Measurements from ENCODE around the gene ITPR1.

ITPR1 gene

DNA sequence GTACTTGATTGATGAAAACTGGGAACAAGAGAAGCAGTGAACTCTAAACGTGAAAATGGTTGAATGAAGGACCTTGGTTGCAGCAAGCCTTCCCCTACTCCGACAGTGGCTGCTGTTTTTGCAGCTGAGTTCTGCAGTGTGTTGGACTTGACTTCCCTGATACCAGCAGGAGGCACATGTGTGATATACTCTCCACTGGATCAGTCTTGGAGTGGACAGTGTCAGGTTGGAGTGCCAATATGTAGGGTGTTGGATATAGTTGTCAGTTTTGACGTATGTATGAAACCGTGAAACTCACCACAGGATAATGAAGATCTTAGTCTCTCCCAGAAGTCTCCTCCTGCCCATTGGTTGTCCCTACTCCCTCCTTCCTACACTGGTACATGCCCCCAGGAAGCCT is 106.5 kb downstream of the ITPR1 start:
- FAIRE-seq, result no peak

DNA sequence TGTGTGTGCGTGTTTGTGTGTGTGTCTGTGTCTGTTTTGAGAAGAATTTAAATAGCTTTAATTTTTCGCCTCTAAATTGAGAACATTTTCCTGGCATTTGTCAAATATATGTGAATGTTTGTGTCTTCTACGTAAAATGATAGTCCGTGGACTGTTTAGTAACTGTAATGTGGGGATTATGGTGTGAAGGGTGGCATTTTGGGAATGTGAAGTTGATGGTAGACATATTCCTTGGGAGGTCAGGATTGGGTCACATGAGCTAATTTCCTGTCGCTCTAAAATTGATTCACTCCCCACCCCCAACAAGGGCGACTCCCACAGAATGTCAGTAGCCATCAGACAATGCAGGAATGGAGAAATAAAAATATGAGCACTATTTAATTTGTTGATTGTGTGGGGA is 107.3 kb downstream of the ITPR1 start:
- FAIRE-seq, result no peak

DNA sequence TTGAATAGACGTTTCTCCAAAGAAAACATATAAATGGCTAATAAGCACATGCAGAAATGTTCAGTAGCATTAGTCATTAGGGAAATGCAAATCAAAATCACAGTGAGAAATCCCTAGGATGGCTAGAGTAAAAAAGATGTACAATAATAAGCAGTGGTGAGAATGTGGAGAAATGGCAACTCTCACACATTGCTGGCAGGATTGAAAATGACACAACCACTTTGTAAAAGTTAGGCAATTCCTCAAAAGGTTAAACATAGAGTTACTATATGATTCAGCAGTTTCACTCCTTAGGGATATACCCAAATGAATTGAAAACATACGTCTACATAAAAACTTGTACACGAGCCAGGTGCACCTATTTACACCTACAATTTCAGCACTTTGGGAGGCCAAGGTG is 108.7 kb downstream of the ITPR1 start:
- FAIRE-seq, result no peak

DNA sequence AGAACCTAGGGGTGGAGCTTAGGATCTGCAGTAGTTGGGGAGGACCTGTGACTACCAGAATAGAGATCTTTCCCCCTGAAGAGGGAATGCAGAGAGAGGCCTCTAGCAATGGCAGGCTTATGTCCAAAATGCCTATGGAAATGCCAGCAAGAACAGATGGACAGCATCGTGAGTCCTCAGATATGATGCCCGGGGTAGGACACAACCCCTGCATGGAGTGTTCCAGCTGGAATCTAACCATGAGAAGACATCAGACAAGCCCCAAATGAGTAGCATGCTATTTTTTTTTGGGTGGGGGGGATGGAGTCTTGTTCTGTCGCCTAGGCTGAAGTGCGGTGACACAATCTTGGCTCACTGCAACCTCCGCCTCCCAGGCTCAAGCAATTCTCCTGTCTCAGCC is 111.5 kb downstream of the ITPR1 start:
- FAIRE-seq, result no peak

DNA sequence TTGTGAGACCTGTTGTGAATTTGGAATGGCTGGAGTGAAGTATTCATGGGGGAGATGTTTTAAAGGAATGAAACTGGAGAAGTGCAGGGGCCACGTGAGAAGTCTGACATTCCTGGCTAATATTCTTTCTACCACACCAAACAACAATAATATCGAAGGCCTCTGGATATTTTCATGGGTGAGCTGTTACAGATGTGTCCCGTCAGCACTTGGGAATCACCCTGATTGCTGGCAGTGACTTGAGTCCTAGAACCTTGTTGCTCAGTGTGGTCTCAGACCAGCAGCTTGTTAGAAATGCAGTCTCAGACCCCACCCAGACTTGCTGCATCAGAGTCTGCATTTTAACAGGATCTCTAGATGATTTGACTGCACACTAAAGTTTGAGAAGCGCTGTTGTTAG is 113.8 kb downstream of the ITPR1 start:
- FAIRE-seq, result no peak

DNA sequence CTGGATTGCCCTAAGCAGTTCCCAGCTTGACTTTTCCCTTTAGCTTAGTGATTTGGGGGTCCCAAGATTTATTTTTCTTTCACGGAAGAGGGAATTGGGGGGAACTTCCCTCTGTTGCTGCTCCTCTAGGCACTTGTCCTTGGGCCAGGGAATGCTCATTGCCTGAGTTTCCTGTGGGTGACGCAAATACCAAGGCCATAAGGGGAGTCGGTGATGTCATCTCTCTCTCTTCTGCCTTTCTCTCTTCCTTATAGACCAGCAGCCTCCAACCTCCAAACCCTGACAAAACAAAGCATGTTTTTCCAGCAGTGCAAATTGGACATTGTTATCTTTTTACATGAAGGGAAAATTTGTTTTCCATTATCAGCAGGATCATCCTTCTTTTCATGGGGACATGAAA is 120.2 kb downstream of the ITPR1 start:
- FAIRE-seq, result no peak

DNA sequence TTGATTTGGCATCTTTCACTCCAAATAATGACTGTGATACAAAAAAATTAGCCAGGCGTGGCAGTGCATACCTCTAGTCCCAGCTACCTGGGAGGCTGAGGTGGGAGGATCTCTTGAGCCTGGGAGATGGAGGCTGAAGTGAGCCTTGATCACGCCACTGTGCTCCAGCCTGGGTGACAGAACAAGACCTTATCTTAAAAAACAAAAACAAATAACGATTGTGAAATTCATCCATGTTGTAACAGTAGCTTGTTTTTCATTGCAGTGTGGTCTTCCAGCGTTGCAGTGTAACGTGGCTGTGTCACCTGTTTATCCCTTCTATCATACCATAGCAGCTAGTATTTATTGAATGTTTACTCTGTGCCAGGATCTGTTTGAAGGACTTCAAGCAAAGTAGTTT is 120.9 kb downstream of the ITPR1 start:
- no peak for FAIRE-seq

DNA sequence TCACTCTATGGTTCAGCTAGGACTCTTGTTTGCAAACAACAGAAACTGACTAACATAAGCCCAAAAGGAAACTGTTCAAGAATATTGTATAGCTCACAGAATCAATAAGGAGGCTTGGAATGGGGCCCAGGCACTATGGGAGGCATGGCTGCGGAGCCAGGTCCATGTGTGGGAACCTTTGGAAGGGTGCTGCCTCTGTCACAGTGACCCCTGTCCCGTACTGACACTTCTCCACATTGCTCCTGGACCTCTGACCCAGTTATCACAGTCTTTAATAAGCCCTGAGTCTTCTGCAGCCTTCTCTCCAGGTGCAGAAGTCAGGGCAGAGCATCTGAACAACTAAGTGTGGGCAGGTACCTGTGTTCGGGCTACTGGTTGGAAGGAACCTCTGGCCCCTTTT is 121.8 kb downstream of the ITPR1 start:
- no peak for FAIRE-seq

DNA sequence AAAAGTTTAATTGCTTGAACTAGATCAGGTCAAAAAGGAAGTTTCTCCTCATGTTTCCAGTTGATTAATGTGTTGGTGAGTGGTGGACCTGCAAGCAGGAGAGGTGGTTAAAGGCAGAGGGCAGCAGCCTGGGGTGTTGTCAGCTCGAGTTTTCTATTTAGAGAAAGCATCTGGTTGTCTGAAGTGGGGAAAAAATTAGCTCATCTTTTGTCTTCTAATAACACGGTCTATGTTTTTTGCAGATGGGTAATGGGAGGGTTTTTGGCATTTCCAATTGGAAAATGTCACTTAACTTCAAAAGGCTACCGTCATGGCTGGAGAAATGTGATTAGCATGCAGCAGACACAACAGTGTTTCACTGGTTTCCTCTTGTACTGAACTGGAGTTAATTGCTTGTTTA is 122.6 kb downstream of the ITPR1 start:
- no peak for FAIRE-seq

DNA sequence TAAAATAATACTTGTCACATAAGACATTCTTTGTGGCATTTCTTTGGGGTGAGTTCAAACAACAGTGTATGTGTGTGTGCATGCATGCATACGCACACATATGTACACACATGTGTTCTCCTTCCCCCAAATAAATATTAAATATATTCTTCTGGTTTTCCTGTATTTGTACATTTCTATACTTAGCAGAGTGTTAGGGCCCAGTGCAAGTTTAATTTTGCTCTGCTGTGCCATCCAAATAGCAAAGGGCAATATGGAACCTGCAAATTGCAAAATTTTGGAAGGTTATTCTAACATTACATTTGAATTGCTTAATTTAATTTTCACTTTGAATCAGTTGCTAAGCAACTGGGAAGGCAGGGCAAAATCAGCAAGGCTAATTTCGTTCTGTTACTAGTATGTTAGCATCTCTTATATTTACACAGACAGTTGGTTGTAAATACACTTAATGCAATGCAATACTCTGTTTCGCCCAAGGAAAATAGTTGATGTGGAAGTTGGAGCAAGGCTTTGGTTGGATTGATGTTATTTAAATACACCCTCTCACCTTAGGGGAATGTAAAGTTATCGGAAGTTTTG is 130.4 kb downstream of the ITPR1 start:
- no peak for FAIRE-seq

DNA sequence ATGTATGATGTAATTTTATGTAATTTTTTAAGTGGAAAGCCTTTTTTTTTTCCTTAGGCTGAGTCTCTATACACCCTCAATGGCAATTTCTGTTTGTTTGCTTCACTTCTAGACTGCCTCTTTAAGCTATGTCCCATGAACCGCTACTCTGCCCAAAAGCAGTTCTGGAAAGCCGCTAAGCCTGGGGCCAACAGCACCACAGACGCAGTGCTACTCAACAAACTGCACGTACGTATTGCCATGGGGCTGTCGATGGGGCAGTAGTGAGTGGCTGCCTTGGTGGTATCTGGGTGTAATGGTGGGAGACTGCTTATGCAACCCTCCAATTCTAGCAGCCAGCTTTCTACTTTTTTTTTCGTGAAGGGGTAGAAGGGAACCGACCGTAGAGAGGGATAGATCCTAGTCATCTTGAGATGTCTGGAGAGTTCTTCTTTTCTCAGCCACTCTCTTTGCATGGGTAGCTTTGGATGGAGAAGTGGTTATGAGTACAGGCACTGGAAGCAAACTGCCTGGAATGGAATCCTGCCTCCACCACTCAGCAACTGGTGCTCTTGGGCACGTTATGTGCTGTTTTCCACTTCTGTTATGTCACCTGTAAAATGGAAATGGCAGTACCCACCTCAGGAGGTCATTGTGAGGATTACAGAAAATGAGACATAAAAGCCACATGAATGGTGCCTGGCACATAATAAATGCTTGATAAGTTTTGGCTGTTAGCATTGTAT is 134.7 kb downstream of the ITPR1 start:
- no peak for FAIRE-seq

DNA sequence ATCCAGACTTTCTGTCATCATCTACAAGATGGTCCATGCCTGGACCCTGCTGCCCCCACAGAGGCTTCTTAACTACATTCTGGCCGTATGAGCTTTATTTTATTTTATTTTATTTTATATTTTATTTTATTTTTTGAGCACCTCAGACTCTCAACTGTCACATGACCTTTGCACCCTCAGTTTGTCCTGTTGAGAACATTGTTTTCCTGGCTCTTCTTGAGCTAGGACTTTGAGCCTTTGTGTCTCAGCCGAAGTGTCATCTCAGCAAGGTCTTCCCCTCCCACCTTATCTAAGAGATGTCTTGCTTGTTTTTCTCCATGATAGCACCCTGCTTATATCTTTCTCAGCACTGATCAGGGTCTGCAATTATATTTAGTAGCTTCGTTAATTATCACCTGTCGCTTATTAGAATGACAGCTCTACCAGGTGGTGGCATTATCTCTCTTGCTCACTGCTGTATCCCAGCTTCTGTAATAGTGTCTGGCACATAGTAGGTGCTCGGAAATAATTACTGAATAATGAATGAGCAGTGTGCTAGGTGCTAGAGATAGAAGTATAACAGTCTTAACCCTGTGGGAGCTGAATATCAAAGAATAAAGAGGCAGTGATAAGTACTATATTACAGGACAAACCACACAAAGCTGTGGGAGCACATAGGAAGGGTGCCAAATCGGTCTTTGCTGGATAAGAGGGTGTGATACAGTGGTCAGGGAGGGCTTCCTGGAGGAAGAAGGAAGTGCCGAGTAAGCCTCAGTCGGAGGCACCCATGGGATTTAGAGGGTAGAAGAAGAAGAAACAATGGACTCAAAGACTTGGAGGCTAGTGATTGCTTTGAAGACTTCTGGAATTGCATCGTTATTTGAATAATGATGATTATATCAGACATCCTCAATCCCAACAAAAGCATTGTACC is 136.2 kb downstream of the ITPR1 start:
- no peak for FAIRE-seq

DNA sequence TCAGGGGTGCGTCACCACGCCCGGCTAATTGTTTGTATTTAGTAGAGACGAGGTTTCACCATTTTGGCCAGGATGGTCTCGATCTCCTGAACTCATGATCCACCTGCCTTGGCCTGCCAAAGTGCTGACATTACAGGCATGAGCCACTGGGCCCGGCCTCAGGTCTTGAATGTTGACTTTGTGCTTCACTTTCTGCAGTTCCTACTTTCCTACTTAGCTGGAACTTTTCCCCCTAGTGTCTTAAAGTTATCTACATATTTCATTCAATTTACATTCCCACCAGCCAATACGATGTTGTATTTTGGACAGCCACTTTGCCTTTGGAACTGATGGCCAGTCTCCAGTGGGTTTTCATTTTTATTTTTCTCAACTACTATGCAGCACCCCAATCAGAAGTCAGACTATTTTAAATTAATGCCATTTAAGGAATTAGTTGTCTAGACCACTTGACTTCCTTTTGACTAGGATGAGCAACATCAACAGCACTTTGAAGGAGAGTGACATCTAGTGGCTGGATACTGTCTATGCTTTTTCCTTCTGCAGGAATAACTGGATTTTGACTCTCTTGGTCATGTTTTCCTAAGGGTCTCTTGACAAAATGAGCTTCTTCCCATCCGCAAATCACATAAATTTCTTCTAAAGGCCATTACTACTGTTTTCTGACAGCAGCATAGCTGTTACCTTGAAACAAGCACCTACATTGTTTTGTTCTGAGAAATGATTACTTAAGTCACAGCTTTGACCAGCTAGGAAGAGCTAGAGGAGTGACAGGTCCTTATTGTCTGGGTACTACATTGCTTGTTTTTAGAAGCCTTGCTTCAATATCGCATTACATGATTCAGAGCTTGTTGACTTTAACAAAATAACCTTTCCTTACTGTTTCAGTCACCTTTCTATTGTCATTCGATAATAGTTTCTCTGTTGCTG is 140.2 kb downstream of the ITPR1 start:
- peak; percentile 72 for FAIRE-seq

DNA sequence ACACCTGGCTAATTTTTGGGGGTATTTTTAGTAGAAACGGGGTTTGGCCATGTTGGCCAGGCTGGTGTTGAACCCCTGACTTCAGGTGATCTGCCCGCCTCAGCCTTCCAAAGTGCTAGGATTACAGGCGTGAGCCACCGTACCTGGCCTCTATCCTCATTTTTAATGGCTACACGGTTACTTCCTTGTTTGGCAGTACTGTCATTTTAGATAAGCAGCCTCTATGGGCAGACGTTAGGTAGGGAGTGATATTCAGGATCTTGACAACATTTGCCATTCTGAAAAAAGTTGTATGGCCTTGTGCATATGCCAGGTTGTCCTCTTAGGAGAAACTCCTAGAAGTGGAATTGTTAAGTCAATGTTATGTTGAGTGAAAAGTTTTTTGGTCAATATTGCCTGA is 141.7 kb downstream of the ITPR1 start:
- FAIRE-seq, result no peak

DNA sequence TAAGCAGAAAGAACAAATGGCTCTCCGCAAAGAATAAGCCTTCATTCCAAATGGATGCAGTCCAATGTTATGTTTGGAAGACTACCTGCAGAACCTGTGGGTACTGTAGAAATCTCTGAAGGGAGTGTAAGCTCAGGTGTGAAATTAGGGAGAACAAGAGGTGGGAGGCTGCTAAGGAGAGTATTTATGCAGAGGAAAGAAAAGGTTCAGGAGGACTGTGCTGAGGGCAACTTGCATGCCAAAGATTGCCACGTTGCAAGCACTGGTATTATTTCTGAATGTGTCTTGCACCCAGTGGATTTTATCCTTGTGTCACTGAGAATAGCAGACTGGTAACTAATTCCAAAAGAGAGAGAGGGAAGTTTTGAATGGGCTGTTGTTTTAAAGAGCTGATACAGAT is 144.1 kb downstream of the ITPR1 start:
- FAIRE-seq, result no peak

DNA sequence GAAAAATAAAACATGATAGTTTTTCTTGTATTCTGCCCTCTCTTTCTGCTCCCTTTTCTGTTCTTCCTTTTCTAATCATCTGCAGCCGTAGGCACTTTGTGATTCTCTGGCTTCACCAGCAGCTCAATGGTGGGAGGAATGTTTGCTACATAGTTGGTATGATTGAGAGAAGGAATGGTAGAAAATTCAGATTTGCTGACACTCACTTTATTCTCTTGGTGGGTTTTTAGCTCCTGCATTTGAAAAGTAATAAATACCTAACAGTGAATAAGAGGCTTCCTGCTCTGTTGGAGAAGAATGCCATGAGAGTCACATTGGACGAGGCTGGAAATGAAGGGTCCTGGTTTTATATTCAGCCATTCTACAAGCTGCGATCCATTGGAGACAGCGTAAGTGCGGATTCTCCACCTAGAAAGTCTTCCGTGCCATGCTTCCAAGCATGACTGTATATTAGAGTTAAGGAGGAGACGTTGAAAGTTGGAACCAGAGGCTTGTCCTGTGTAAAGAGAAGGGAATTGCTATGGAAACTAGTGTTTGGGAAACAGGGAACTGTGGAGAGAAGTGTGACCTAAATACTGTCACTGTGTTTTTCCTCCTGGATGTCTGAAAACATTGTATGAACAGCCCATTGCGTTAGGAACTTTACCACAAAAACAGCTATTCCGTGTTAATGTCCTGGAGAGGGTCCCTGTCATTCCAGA is 148.9 kb downstream of the ITPR1 start:
- FAIRE-seq, result no peak

DNA sequence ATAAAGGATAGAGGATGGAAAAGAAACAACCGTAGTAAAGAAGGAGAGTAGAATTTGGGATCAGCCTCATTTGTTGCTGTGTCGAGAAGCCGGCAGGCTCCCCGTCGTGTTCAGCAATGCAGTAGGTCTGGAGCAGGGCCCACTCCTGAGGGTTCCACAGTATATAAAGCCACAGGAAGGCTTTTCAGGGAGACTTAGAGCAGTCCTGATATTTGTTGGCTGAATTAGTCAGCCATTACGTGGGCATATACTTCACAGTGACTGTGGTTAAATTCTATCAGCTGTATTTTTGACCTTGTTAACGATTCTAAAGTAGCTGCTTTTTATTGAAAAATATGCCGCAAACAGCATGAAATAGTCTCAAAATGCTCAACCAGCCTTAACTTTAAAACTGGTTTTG is 149.5 kb downstream of the ITPR1 start:
- no peak for FAIRE-seq

DNA sequence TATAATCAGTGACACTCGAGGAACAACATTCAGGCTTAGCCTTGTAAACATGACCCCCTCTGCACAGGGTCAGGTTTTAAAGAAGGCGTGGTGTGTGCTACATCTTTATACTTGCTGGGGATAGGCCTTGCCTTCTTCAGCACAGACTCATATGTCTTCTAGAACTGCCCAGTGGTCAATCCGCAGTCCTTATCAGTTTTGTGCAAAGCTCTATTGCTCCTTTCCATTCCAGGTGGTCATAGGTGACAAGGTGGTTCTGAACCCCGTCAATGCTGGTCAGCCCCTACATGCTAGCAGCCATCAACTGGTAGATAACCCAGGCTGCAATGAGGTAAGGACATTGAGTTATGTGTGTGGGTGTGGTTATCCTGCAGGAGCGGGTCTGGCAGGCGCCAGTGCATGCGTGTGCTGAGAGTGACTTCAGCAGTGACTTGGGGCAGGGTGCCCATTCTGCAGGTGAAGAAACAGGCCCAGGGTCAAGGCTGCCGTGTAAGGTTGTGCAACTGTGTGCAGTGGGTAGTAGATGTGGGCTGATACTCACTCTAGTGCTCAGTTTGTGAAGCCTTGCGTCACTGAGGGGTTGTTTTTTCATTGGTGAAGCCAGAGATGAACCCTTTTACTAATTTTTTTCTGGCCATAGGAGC is 150.9 kb downstream of the ITPR1 start:
- FAIRE-seq, result no peak

DNA sequence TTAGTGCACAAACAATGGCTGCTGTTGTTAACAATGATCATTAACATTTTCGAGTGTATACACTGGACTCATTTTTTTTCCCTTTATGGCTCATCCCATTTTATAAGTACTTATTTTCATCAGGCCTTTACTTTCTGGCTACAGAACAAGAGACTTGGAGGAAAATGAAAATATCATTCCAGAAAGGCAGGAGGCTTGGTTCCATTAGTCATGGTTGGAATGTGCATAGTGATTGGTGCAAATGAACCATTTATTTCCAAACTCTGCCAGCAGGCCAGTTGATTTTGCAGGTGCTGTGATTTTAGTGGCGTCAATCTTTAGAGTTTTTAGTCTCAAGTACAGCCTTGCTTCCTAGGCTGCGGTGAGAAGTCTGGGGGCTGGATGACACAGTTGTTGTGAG is 151.8 kb downstream of the ITPR1 start:
- FAIRE-seq, result no peak

DNA sequence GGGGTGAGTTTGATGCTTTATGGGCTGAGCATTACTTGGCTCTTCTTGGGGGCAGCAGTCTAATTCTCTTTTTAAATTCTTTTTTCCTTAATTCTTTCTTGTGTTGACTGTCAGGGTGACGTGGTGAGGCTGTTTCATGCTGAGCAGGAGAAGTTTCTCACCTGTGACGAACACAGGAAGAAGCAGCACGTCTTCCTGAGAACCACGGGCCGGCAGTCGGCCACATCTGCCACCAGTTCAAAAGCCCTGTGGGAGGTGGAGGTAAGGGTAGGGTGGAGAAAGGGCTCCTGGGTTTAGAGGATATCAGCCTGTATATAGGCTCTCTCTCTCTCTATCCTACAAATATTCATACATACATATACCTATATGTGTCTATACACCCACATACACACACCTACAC is 152.3 kb downstream of the ITPR1 start:
- FAIRE-seq, result no peak

DNA sequence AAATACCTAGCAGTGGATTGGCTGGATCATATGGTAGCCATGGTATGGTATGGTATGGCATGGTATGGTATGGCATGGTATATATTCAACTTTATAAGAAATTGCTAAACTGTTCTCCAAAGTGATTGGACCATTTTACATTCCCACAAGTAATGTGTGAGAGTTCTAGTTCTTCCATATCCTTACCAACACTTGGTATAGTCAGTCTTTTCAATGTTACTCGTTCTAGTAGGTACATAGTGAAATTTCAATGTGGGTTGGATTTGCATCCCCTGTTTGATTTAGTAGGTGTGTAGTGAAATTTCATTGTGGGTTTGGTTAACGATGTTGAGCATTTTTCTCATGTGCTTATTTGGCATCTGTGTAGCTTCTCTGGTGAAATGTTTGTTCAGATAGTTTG is 154.3 kb downstream of the ITPR1 start:
- FAIRE-seq, result no peak

Measured in endometrium (tissue), 2 donors.